Right kidney (tissue), 1 donor: ENCODE measurements around the gene RELL2.
A peak's percentile ranks its signal among the peaks of the same experiment; 100 is the strongest.

ENCODE experiments used
- DNase-seq: peaks from one replicate; pipeline ENCODE4 v3.0.0-alpha.2; 2016

The RELL2 gene

DNA sequence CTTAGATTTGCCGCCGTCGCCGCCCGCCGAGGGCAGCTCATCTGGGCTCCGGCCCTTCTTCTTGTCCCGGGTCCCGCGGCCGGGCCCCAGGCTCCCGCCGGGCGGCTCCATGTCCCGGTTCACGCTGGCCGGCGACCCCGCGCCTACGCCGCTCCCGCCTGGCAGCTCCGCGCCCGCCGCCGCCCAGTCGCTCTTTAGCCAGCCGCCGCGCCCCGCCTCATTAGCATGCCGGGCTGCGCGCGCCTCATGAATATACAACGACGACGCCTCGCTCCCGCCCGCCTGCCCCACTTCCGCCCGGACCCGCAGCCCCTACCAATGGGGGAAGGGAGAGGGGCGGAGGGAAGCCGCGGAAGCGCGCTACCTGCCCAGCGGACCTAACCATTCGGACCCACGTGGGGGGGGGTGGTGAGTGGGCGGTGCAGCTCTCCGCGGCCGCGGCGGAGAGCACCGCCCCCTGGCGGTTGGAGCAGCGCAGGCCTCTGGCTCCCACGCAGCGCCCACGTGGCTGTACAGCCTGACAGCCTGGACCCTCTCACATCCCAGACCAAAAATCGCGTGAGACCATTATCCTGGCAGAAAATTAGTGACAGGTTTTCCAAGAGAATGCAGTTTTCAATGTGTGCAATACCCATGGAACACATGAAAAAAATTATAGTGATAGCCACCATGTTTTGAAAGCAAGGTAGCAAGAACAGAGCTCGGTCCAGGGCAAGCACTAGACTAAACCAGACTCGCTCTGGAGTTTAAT is 17.8 kb upstream of the RELL2 start, which contains the start of gene DIAPH1:
Gene DIAPH1, minus strand, starts transcription at position 197 of the 751 bp plus-strand sequence. Its CDS starts 86 bp downstream, at position 111.
- DNase-seq: peak; percentile 86

DNA sequence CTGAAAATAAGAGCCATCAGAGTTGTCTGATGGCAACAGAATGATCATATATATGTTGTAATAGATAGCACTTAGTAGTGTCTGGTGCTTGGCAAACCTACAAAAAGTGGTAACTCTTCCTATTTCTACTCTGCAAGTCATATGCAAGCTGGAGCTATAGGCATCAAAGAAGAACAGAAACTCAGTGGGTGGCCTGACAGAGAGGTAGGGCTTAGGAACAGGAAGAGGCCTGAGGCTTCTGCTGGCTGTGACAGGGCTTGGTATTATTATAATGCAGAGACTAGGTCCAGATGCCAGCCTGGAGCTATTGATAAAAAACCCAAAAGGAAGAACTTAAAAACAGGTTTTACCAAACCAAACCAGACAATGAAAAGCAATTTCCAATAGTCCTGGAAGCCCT is 13.6 kb upstream of the RELL2 start:
- DNase-seq: no peak

DNA sequence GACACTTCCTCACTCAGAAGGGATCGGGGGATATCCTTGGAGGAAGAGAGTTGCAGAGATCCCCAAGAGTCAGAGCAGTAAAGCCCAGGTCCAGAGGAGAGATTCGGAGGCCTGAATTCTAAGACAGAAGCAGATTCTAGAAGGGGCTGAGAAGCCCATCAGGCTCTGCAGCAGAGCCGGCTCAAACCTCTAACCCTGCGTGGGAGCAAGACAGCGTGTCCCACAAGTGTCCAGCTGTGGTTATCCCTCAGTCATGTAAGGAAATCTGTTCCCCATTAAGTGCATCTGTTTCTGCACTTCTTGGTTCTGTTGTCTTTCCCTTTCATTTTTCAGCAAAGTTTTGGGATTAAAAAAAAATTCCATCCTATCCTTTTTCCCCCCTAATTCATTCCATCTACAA is 13.2 kb upstream of the RELL2 start:
- no peak for DNase-seq

DNA sequence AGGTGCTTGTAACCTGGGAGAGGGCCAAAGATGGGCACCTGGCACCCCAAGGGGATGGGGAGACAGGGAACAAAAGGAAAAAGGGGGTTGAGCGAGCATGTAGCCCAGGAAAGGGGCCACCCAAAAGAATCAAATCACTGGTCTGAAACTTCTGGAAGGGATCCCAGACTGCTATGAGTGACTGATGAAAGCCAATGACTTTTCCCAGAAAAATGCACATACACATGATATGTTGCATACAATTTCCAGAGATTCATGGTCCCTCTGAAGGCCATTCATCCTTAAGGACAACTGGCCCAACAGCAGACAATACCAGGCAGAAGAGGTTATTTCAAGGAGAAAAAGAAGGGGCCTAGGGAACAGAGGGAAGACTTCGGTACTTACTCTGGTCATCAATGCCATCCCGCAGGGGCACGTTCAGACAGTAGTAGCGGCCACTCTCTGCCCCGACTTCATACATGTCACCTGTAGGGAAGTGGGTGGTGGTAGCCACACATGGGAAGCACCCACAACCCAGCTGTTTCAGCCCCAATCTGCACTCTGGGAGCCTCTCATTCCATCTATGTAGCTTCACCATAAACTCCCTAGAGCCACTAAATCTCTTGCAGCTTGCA is 8.5 kb upstream of the RELL2 start:
- no peak for DNase-seq

- DNase-seq: no peak
Observed at GRCh38 chr5:141630570-141631140, 6.1 kb upstream of the RELL2 start.

GRCh38 chr5:141632650-141633049 is 4.1 kb upstream of the RELL2 start:
- DNase-seq: no peak

GRCh38 chr5:141633871-141634561 is 2.8 kb upstream of the RELL2 start:
- DNase-seq: no peak

GRCh38 chr5:141634720-141635119 is 2.1 kb upstream of the RELL2 start:
- no peak for DNase-seq

DNA sequence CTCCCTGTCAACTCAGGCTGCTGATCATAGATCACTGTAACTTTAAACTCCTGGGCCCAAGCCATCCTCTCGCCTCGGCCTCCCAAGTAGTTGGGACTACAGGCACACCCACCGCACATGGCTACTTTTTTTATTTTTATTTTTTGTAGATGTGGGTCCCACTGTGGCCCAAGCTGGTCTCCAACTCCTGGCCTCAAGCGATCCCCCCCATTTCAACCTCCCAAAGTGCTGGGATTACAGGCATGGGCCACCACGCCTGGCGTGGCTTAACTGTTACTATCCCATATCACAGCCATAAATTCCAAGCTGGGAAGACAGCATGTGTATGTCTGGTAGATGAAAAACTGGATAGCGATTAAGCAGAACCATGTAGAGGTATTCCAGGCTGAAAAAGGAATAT is 1.2 kb upstream of the RELL2 start:
- no peak for DNase-seq

- DNase-seq: no peak
Observed at GRCh38 chr5:141636106-141636412, 738 bp upstream of the RELL2 start.

DNA sequence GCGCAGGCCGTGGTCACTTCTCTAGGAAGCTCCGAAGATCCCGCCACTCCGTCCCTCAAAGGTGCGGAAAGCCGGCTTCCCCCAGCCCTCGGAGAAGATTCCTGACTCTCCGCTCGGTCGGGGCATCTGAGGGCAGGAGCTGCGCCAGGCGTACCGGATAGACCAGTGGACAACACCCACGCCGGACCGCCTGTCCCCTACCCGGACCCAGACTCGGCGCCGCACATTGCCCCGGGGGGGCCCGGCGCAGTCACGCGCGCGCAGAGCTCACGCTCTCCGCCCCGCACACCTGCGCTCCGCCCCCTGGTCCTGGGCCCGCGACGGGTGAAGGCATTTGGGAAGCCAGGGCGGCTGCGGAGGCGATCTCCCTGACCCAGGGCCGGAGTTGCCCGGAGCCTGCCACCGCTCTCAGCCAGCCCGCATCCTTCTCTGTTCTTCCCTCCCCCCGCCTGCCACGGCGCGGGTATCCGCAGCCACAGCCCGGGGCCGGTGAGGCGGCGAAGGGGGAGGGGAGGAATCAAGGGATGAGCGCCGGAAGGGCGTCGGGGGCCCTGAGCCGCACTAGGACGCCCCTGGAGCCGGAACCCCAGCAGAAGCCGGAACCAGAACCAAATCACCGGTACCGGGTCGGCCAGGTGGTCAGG is 448 bp downstream of the RELL2 start:
- DNase-seq: no peak

DNA sequence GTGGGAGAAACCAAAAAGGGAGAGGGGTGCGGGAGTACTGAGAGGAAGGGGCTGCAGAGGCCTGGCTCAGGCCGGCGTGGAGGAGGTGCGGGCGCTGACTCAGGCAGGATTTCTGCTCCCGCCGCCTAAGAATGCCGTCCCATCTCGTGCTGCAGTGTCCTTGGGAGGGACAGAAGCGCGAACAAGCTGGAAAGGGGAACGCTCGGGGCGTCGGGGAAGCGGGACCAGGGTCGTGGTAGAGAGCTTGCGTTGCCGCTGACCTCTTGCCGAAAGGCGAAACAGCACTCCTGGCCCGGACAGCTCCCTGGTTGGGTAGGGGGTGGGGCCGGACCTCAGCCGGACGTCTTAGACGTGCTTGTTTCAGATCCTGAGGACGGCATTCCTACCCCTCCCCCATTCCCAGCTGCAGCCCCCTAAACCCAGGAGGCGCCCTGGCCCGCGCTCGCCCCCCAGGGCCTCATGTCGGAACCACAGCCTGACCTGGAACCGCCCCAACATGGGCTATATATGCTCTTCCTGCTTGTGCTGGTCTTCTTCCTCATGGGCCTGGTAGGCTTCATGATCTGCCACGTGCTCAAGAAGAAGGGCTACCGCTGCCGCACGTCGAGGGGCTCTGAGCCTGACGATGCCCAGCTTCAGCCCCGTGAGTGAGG is 1.1 kb downstream of the RELL2 start:
- DNase-seq: peak; percentile 55

DNA sequence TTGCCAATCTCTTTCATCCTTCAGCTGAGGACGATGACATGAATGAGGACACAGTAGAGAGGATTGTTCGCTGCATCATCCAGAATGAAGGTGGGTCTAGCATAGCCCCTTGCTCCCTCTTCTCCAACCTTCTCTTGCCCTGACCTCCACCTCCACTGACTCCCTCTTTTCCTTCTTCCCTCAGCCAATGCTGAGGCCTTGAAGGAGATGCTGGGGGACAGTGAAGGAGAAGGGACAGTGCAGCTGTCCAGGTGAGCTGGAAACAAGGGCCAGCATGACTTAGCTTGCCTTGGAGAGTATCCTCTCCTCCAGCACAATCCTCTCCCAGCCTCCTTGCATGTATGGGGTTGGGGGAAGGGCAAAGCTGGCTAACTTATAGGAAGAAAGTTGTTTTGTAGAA is 2.0 kb downstream of the RELL2 start:
- DNase-seq: no peak

- DNase-seq: no peak
Observed at GRCh38 chr5:141639357-141640050, 2.7 kb downstream of the RELL2 start.

DNA sequence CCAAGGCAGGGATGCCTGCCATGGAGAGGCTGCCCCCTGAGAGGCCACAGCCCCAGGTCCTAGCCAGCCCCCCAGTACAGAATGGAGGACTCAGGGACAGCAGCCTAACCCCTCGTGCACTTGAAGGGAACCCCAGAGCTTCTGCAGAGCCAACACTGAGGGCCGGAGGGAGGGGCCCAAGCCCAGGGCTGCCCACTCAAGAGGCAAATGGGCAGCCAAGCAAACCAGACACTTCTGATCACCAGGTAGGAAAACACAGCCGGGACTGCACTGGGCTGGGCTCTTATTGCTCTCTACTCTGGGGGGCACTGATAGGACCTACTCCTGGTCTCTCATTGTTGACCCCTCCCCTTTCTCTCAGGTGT is 3.2 kb downstream of the RELL2 start:
- no peak for DNase-seq

DNA sequence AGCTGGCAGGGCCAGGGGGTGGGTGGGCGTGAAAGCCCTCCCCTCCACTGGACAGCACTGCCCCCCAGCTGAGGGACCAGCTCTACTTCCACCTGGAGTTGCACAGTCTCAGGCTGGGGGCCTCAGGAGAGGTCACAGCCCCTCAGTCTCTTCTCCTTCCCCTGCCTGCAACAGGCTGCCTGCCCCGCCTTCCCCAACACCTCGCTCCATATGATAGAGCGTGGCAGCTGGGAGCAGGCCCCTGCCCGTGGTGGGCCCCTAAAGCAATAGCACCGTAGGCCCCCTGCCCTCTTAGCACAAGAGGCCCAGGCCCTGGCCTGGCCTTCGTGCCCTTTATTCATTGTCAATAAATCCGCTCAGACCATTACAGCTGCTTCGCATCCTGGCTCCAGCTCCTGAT is 3.9 kb downstream of the RELL2 start:
- DNase-seq: no peak

GRCh38 chr5:141641634-141642267 is 5.0 kb downstream of the RELL2 start:
- no peak for DNase-seq

DNA sequence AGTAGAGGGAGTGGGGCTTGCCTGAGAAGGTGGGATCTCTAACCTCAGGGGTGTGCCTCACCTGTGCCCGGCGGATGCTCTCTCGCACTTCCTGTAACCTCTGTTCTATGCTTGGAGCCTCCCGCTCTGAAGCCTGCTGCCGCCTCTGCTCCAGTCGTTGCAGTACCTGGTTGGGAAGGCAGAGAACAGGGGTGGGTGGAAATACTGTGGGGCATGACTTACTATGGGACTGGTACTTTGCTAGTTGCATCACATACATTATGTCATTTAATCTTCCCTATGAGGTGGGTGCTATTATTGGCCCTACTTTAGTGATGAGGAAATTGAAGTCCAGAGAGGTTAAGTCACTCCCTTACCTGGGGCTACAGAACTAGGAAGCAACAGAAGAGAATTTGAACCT is 9.2 kb downstream of the RELL2 start:
- no peak for DNase-seq

GRCh38 chr5:141647242-141647641 is 10.4 kb downstream of the RELL2 start:
- no peak for DNase-seq

- DNase-seq: no peak
Observed at GRCh38 chr5:141647851-141648250, 11.1 kb downstream of the RELL2 start.

DNA sequence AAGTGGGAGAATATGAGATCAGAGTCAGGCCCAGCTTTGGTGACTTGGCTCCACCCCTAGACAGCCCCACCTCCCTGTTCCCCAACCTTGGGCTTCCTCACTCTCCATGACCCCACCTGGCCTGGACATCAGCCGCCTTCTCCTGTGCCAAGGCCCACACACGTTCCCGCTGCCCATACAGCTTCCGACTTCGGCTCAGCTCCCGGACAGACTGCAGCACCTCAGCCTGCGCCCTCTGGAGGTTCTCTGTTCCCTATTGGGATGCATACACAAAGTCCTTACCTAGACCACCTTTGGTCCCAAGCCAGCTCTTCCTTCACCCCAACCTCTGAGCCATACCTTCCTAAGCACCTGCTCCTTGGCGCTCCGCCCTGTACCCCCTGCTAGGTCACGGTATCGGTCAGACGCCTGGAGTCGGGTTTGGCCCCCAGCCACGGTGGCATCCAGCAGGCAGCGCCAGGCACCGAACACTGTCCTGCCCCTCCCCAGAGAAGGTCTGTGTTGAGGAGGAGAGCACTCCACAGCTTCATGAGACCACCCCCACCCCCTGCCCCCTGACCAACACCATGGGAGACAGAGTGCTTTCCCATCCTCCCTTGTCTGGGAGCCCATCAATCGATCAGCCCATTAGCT is 12.4 kb downstream of the RELL2 start:
- DNase-seq: no peak
